ENCODE results near the gene ZNF839. TPM values are rescaled to one million over a fixed set of nuclear protein-coding genes. Genes with fewer than 3 reads are reported as not detected.
"Not testable (repeated sequence)": the region's sequence is repeated elsewhere in the genome, so short reads cannot be mapped to it uniquely, and the experiment has no call there.

ZNF839 gene
- total and polyA plus RNA-seq, 12 donors: 3.8 to 13.4 (median 8.4) TPM

- DNase-seq: no peak
- WGBS, 2 donors: 94 to 97% methylated on average over 33 of the region's 33 CpGs
- no peaks in the 10 kb centered on the region for H3K36me3 ChIP-seq
- H3K9me3 ChIP-seq: no peaks in the 10 kb centered on the region
- no peak overlapping the region for H3K4me3 ChIP-seq
- H3K27ac ChIP-seq: no peak overlapping the region
- no peak for TF ChIP-seq CTCF (IDR thresholded peaks at IDR 0.05)
- H3K4me1 ChIP-seq: peaks cover 0 to 14% (median 9%) of the 10 kb centered on the region in 9 donors
- intact Hi-C loops (cut with DNase I): no loop called here
- no peaks in the 10 kb centered on the region for H3K27me3 ChIP-seq
- peak in 1 of 8 donors; percentile 58 for ATAC-seq
Measured at GRCh38 chr14:102297436-102298170, 21.9 kb upstream of the ZNF839 start.

GRCh38 chr14:102298303-102299070 lies 21.1 kb upstream of the ZNF839 start:
- H3K36me3 ChIP-seq; H3K27me3 ChIP-seq; H3K27ac ChIP-seq; DNase-seq; intact Hi-C loops (cut with DNase I); H3K9me3 ChIP-seq; H3K4me3 ChIP-seq; ATAC-seq: not testable (repeated sequence)
- H3K4me1 ChIP-seq: peaks cover 0 to 18% (median 9%) of the 10 kb centered on the region in 9 donors
- WGBS, 2 donors: 86 to 91% methylated on average over 12 of the region's 12 CpGs

GRCh38 chr14:102303664-102304063 lies 15.9 kb upstream of the ZNF839 start:
- no peak for TF ChIP-seq CTCF (IDR thresholded peaks at IDR 0.05)
- H3K4me3 ChIP-seq: peak overlapping the region in 3 of 10 donors; percentile 63 to 76 (median 74)
- WGBS, 2 donors: 88 to 98% methylated on average over 3 of the region's 3 CpGs
- ATAC-seq (no peak), DNase-seq (no peak)
- H3K36me3 ChIP-seq: no peaks in the 10 kb centered on the region
- H3K4me1 ChIP-seq: peaks cover 0 to 21% (median 10%) of the 10 kb centered on the region in 9 donors
- no peaks in the 10 kb centered on the region for H3K27me3 ChIP-seq
- H3K9me3 ChIP-seq: no peaks in the 10 kb centered on the region
- H3K27ac ChIP-seq: no peak overlapping the region
- intact Hi-C loops (cut with DNase I): loop anchor here in 2 of 10 donors (5.0 kb wide), 2 partner anchors 41 to 161 kb away; no protein-coding TSS in a partner anchor

GRCh38 chr14:102304611-102305506 lies 14.7 kb upstream of the ZNF839 start, which contains the start of gene MOK:
Gene MOK, minus strand, starts transcription at chr14:102305164. Its CDS starts 196 bp downstream, at chr14:102304968.
- Histone ChIP-seq H3K27ac (peak within 1 kb of the TSS; percentile 49 to 91 (median 82)), H3K36me3 (no peaks in the 10 kb centered on the region), H3K4me3 (peak within 1 kb of the TSS; percentile 63 to 80 (median 74)), H3K27me3 (no peaks in the 10 kb centered on the region), H3K4me1 (peaks cover 0 to 21% (median 10%) of the 10 kb centered on the region in 9 donors), H3K9me3 (no peaks in the 10 kb centered on the region)
- intact Hi-C loops (cut with DNase I): loop anchor here in 2 of 10 donors (5.0 kb wide), 2 partner anchors 43 to 163 kb away; no protein-coding TSS in a partner anchor
- WGBS, 2 donors: 1% methylated on average over 53 of the region's 53 CpGs
- peak; percentile 98 to 100 (median 100) for ATAC-seq
- TF ChIP-seq CTCF (IDR thresholded peaks at IDR 0.05): peak in 2 of 9 donors; percentile 16 to 18
- DNase-seq: peak; percentile 96 to 98

Measured in heart right ventricle (tissue), 16 donors.